ENCODE data around the gene DCTN2.

The DCTN2 gene

GRCh38 chr12:57483466-57483865 lies 63.5 kb downstream of the DCTN2 start:
- no peak for DNase-seq
- no peak for TF ChIP-seq POLR2A (IDR thresholded peaks at IDR 0.05; ENCODE audit: low read length)
- TF ChIP-seq GATA1 (IDR thresholded peaks at IDR 0.05; ENCODE audit: low read depth, low read length) = no peak

GRCh38 chr12:57481671-57482070 lies 65.3 kb downstream of the DCTN2 start:
- TF ChIP-seq GATA1 (IDR thresholded peaks at IDR 0.05; ENCODE audit: low read depth, low read length) (no peak), POLR2A (IDR thresholded peaks at IDR 0.05; ENCODE audit: low read length) (no peak)
- DNase-seq = no peak

Measured in erythroblast (primary cell).